CD4-positive, alpha-beta T cell treated with Interleukin-6 at 100 ng/mL for 8 hours (primary cell): ENCODE data around the gene GNAT2.

Experiments used
- DNase-seq: peaks from one replicate; pipeline ENCODE4 v3.0.0-alpha.2; 2020; ENCODE audit warnings: mixed read lengths, low spot score

Gene GNAT2

GRCh38 chr1:109610609-109611307 lies 8.7 kb downstream of the GNAT2 start:
- DNase-seq, result no peak

- DNase-seq, result no peak
Measured at GRCh38 chr1:109609881-109610280, 9.5 kb downstream of the GNAT2 start.

- DNase-seq, result no peak
Measured at GRCh38 chr1:109605381-109605780, 14.0 kb downstream of the GNAT2 start.

- DNase-seq, result no peak
Measured at GRCh38 chr1:109603229-109603628, 16.2 kb downstream of the GNAT2 start.

- no peak for DNase-seq
Measured at GRCh38 chr1:109598655-109599054, 20.8 kb downstream of the GNAT2 start.

- DNase-seq, result no peak
Measured at GRCh38 chr1:109598156-109598555, 21.3 kb downstream of the GNAT2 start.

GRCh38 chr1:109595531-109595930 lies 23.9 kb downstream of the GNAT2 start:
- no peak for DNase-seq

- no peak for DNase-seq
Measured at GRCh38 chr1:109592916-109593315, 26.5 kb downstream of the GNAT2 start.

- no peak for DNase-seq
Measured at GRCh38 chr1:109589679-109590078, 29.7 kb downstream of the GNAT2 start.

- no peak for DNase-seq
Measured at GRCh38 chr1:109589177-109589576, 30.2 kb downstream of the GNAT2 start.

- DNase-seq, result no peak
Measured at GRCh38 chr1:109586055-109586454, 33.4 kb downstream of the GNAT2 start.

- DNase-seq, result no peak
Measured at GRCh38 chr1:109584766-109585165, 34.6 kb downstream of the GNAT2 start.

- no peak for DNase-seq
Measured at GRCh38 chr1:109582021-109582420, 37.4 kb downstream of the GNAT2 start.

- no peak for DNase-seq
Measured at GRCh38 chr1:109579491-109579890, 39.9 kb downstream of the GNAT2 start.

GRCh38 chr1:109578947-109579443 lies 40.4 kb downstream of the GNAT2 start:
- DNase-seq, result no peak

- DNase-seq, result no peak
Measured at GRCh38 chr1:109573785-109574184, 45.6 kb downstream of the GNAT2 start.

GRCh38 chr1:109570414-109570813 lies 49.0 kb downstream of the GNAT2 start:
- DNase-seq, result no peak

GRCh38 chr1:109569323-109569722 lies 50.1 kb downstream of the GNAT2 start:
- no peak for DNase-seq

- DNase-seq, result no peak
Measured at GRCh38 chr1:109567877-109568672, 51.3 kb downstream of the GNAT2 start.

- no peak for DNase-seq
Measured at GRCh38 chr1:109566982-109567381, 52.4 kb downstream of the GNAT2 start.

GRCh38 chr1:109565241-109565640 lies 54.2 kb downstream of the GNAT2 start:
- DNase-seq, result no peak

- no peak for DNase-seq
Measured at GRCh38 chr1:109564194-109564878, 55.1 kb downstream of the GNAT2 start.

GRCh38 chr1:109559995-109560394 lies 59.4 kb downstream of the GNAT2 start:
- DNase-seq, result no peak
